HEK293 (cell line): Measurements from ENCODE around the gene FZR1.

Experiments used
- CTCF ChIA-PET: fragments of 350-600 bp; formaldehyde crosslinking; extraction: SDS; loops from one replicate; lab custom pipeline; 2021; ENCODE audit warnings: antibody characterized with exemption; lab: Yijun Ruan, JAX
- POLR2A ChIA-PET: fragments of 300-600 bp; formaldehyde crosslinking; extraction: SDS; loops from one replicate; lab custom pipeline; 2020; ENCODE audit warnings: antibody characterized with exemption, inconsistent platforms; lab: Yijun Ruan, JAX
- H3K27ac ChIP-seq: fragments of 200-500 bp; sonication (Bioruptor generic); 2 replicates; pipeline ENCODE4 v1.5.1; 2014; ENCODE audit warnings: low read depth, low read length, control low read depth, inconsistent platforms; ENCODE audit errors: extremely low read depth
- H3K36me3 ChIP-seq, 2 experiments: fragments of 200-500 bp in 1 of 2; sonication (Bioruptor generic) in 1 of 2; 1 replicate in 1 of 2; 2 replicates in 1 of 2; pipeline ENCODE4 v1.5.1; 2014 to 2017; ENCODE audit warnings: inconsistent platforms in 2 of 2, low read length in 2 of 2; ENCODE audit not compliant: control insufficient read depth in 2 of 2, insufficient read depth in 1 of 2
- H3K4me1 ChIP-seq: fragments of 200-500 bp; sonication (Bioruptor generic); 2 replicates; pipeline ENCODE4 v1.5.1; 2014; ENCODE audit warnings: mild to moderate bottlenecking, low read length, inconsistent platforms; ENCODE audit not compliant: control insufficient read depth, insufficient read depth
- H3K4me3 ChIP-seq: 2 replicates; pipeline ENCODE4 v1.5.1; 2011; ENCODE audit warnings: low read depth, mild to moderate bottlenecking, control low read depth, low read length, moderate library complexity
- H3K9me3 ChIP-seq: fragments of 200-500 bp; sonication (Bioruptor generic); 2 replicates; pipeline ENCODE4 v1.5.1; 2014; ENCODE audit warnings: low read depth, low read length, inconsistent platforms; ENCODE audit not compliant: control insufficient read depth, insufficient read depth
- CTCF ChIP-seq: fragments of 450-650 bp; formaldehyde crosslinking; IDR thresholded peaks from 2 replicates; pipeline ENCODE4 v1.5.1; 2016; ENCODE audit warnings: missing biosample characterization, missing genetic modification characterization
- ELK4 ChIP-seq: IDR thresholded peaks from 2 replicates; pipeline ENCODE4 v1.6.1; 2011; ENCODE audit warnings: mild to moderate bottlenecking, low read depth, low read length, borderline replicate concordance
- KLF10 ChIP-seq: fragments of 450-650 bp; IDR thresholded peaks from 2 replicates; pipeline ENCODE4 v1.5.1; 2018; ENCODE audit warnings: missing biosample characterization, mild to moderate bottlenecking, missing genetic modification characterization
- MEIS1 ChIP-seq: sonication (generic); formaldehyde crosslinking; IDR thresholded peaks from 2 replicates; pipeline ENCODE4 v1.8.1; 2022; ENCODE audit warnings: missing genetic modification reagents, mild to moderate bottlenecking, borderline replicate concordance
- OSR2 ChIP-seq: fragments of 450-650 bp; formaldehyde crosslinking; IDR thresholded peaks from 2 replicates; pipeline ENCODE4 v1.5.1; 2016; ENCODE audit warnings: missing biosample characterization, missing genetic modification characterization
- SCRT1 ChIP-seq: fragments of 450-650 bp; formaldehyde crosslinking; IDR thresholded peaks from 2 replicates; pipeline ENCODE4 v1.5.1; 2016; ENCODE audit warnings: missing biosample characterization, missing genetic modification characterization, borderline replicate concordance
- SCRT2 ChIP-seq: fragments of 450-650 bp; formaldehyde crosslinking; IDR thresholded peaks from 2 replicates; pipeline ENCODE4 v1.5.1; 2016; ENCODE audit warnings: missing biosample characterization, missing genetic modification characterization
- SETDB1 ChIP-seq: IDR thresholded peaks from one replicate; pipeline ENCODE4 v1.6.1; 2017; ENCODE audit warnings: mild to moderate bottlenecking, low read length, moderate library complexity, mixed read lengths; ENCODE audit not compliant: insufficient read length
- ZBTB21 ChIP-seq: fragments of 450-650 bp; formaldehyde crosslinking; IDR thresholded peaks from 2 replicates; pipeline ENCODE4 v1.5.1; 2017; ENCODE audit warnings: missing biosample characterization, missing genetic modification characterization
- ZFHX2 ChIP-seq: fragments of 450-650 bp; formaldehyde crosslinking; conservative IDR thresholded peaks from 2 replicates; pipeline ENCODE4 v1.5.1; 2016; ENCODE audit warnings: missing biosample characterization, missing genetic modification characterization
- ZNF157 ChIP-seq: fragments of 450-650 bp; formaldehyde crosslinking; IDR thresholded peaks from 2 replicates; pipeline ENCODE4 v1.5.1; 2016; ENCODE audit warnings: missing biosample characterization, missing genetic modification characterization
- ZNF292 ChIP-seq: fragments of 450-650 bp; formaldehyde crosslinking; IDR thresholded peaks from 2 replicates; pipeline ENCODE4 v1.5.1; 2016; ENCODE audit warnings: low read depth, missing biosample characterization, missing genetic modification characterization, borderline replicate concordance
- ZNF449 ChIP-seq: fragments of 450-650 bp; formaldehyde crosslinking; IDR thresholded peaks from 2 replicates; pipeline ENCODE4 v1.5.1; 2017; ENCODE audit warnings: missing biosample characterization, mild to moderate bottlenecking, missing genetic modification characterization, moderate library complexity
- ZNF473 ChIP-seq: fragments of 450-650 bp; formaldehyde crosslinking; IDR thresholded peaks from 2 replicates; pipeline ENCODE4 v1.5.1; 2017; ENCODE audit warnings: missing biosample characterization, missing genetic modification characterization
- ZNF596 ChIP-seq: fragments of 450-650 bp; IDR thresholded peaks from 2 replicates; pipeline ENCODE4 v1.5.0; 2018; ENCODE audit warnings: missing biosample characterization, mild to moderate bottlenecking, missing genetic modification characterization, moderate library complexity
- ZNF624 ChIP-seq: fragments of 450-650 bp; formaldehyde crosslinking; IDR thresholded peaks from 2 replicates; pipeline ENCODE4 v1.5.1; 2017; ENCODE audit warnings: missing biosample characterization, missing genetic modification characterization
- ZNF629 ChIP-seq: fragments of 450-650 bp; formaldehyde crosslinking; IDR thresholded peaks from 2 replicates; pipeline ENCODE4 v1.5.1; 2017; ENCODE audit warnings: missing biosample characterization, missing genetic modification characterization
- ZNF777 ChIP-seq: fragments of 450-650 bp; formaldehyde crosslinking; IDR thresholded peaks from 2 replicates; pipeline ENCODE4 v1.5.1; 2017; ENCODE audit warnings: missing biosample characterization, missing genetic modification characterization, borderline replicate concordance
- ZNF792 ChIP-seq: fragments of 450-650 bp; formaldehyde crosslinking; IDR thresholded peaks from 2 replicates; pipeline ENCODE4 v1.5.1; 2016; ENCODE audit warnings: missing biosample characterization, missing genetic modification characterization

FZR1 gene

GRCh38 chr19:3519126-3519525 is 13.0 kb downstream of the FZR1 start (continued):
- TF ChIP-seq CTCF (tag by site-specific recombination) (no peak), ZNF157 (no peak), ZNF629 (tag by site-specific recombination) (no peak), SETDB1 (no peak), ZNF624 (no peak), ZNF792 (tag by site-specific recombination) (no peak)

GRCh38 chr19:3520166-3521103 is 14.3 kb downstream of the FZR1 start:
- TF ChIP-seq ZFHX2 (no peak), SCRT1 (peak; percentile 85), ZNF292 (no peak), OSR2 (tag by site-specific recombination) (no peak), ZNF473 (tag by site-specific recombination) (no peak), ZNF596 (no peak), ZBTB21 (no peak), SCRT2 (peak; percentile 96)
- Histone ChIP-seq H3K27ac (no peak overlapping the region), H3K4me3 (no peak overlapping the region), H3K4me1 (peaks cover 4% of the 10 kb centered on the region; the same call in 1 of the 2 replicates), H3K36me3 (peaks cover 5 to 80% of the 10 kb centered on the region in 2 experiments; a peak in 1 of 3 replicates), H3K9me3 (no peaks in the 10 kb centered on the region)
- ChIA-PET CTCF (interaction anchor here (0.6 kb wide), 1 partner anchor 24 kb away, joined by 3 read pairs; no protein-coding TSS in a partner anchor), POLR2A (no interaction called here)

- ChIA-PET CTCF (interaction anchor here (0.6 to 1.2 kb wide), 4 partner anchors 23 to 234 kb away, joined by 3 to 4 read pairs (median 3); no protein-coding TSS in a partner anchor), POLR2A (no interaction called here)
- Histone ChIP-seq H3K36me3 (peaks cover 5 to 82% of the 10 kb centered on the region in 2 experiments; a peak in 1 of 3 replicates), H3K27ac (no peak overlapping the region), H3K9me3 (no peaks in the 10 kb centered on the region), H3K4me3 (no peak overlapping the region), H3K4me1 (peaks cover 4% of the 10 kb centered on the region; the same call in 1 of the 2 replicates)
- no peak for TF ChIP-seq MEIS1
- TF ChIP-seq SCRT2: peak; percentile 3; the same call in 1 of the 2 replicates
Observed at GRCh38 chr19:3521104-3521445, 15.0 kb downstream of the FZR1 start.

- Histone ChIP-seq H3K27ac (0 out of 2 replicates have a peak overlapping the region, but pooled peaks have one; percentile 9), H3K4me3 (no peak overlapping the region), H3K4me1 (no peaks in the 10 kb centered on the region), H3K9me3 (no peaks in the 10 kb centered on the region), H3K36me3 (peaks cover 4 to 90% of the 10 kb centered on the region in 2 experiments; a peak in 1 of 3 replicates)
- ChIA-PET POLR2A (no interaction called here), CTCF (interaction anchor here (1.2 kb wide), 1 partner anchor 232 kb away, joined by 4 read pairs; no protein-coding TSS in a partner anchor)
- TF ChIP-seq ZNF777 (no peak), ELK4 (no peak), ZNF449 (tag by site-specific recombination) (no peak), KLF10 (no peak)
Observed at GRCh38 chr19:3522421-3523360, 16.6 kb downstream of the FZR1 start.
